ENCODE data around the gene FAM111A.

GRCh38 chr11:59200423-59200746 is 57.7 kb downstream of the FAM111A start:
- no peak for TF ChIP-seq CTCF (IDR thresholded peaks at IDR 0.05)
- no peak for TF ChIP-seq POLR2A (IDR thresholded peaks at IDR 0.05)

All from uterus (tissue), 2 donors.